ENCODE results near the gene FBXO40. TPM values are rescaled to one million over a fixed set of nuclear protein-coding genes. Genes with fewer than 3 reads are reported as not detected.
"Not testable (repeated sequence)": the region's sequence is repeated elsewhere in the genome, so short reads cannot be mapped to it uniquely, and the experiment has no call there.

The FBXO40 gene
- total and polyA plus RNA-seq, 2 donors (not counting 1 experiment from before 2014, with no cell fraction given): not detected

- Histone ChIP-seq H3K9me3 (ENCODE audit: control extremely low read depth in 1 of 3, control insufficient read depth in 2 of 3, insufficient read depth in 1 of 3, low read length in 2 of 3) (no peaks in the 10 kb centered on the region), H3K4me3 (ENCODE audit: control extremely low read depth in 1 of 5, extremely low read depth in 1 of 5, insufficient read depth in 1 of 5, low read depth in 2 of 5, low read length in 4 of 5) (no peak overlapping the region), H4K20me1 (ENCODE audit: control insufficient read depth, insufficient read depth, low read length, poor library complexity, severe bottlenecking) (no peaks in the 10 kb centered on the region), H3K36me3 (replicated peaks in 1 of 2; ENCODE audit: control extremely low read depth in 1 of 2, control insufficient read depth in 1 of 2, extremely low read depth in 1 of 2, insufficient read depth in 2 of 2, low read length in 1 of 2) (no peaks in the 10 kb centered on the region), H3K9ac (ENCODE audit: low read length) (no peak overlapping the region), H3K79me2 (ENCODE audit: control insufficient read depth, insufficient read depth, low read length) (no peaks in the 10 kb centered on the region), H3K4me1 (ENCODE audit: control insufficient read depth in 2 of 2, insufficient read depth in 2 of 2, low read length in 2 of 2) (no peaks in the 10 kb centered on the region), H3K27ac (ENCODE audit: low read length in 2 of 2) (no peak overlapping the region), H3K27me3 (replicated peaks in 1 of 4; ENCODE audit: control extremely low read depth in 1 of 4, control insufficient read depth in 3 of 4, insufficient read depth in 4 of 4, low read length in 3 of 4) (peaks cover 0 to 6% (median 4%) of the 10 kb centered on the region in 4 experiments), H3K4me2 (replicated peaks; ENCODE audit: low read depth, low read length, poor library complexity, severe bottlenecking) (no peak overlapping the region), H2AFZ (ENCODE audit: insufficient read depth, low read depth, low read length, poor library complexity, severe bottlenecking) (no peak overlapping the region)
- no CpG with 5 or more reads among the region's 2 CpGs for WGBS (ENCODE audit: insufficient coverage)
- Mint-ChIP-seq H3K27ac (no peak overlapping the region), H3K9me3 (ENCODE audit: insufficient read depth) (no peaks in the 10 kb centered on the region), H3K4me1 (no peaks in the 10 kb centered on the region), H3K27me3 (peaks cover 28% of the 10 kb centered on the region), H3K4me3 (no peak overlapping the region)
- TF ChIP-seq CTCF (IDR thresholded peaks at IDR 0.05): no peak
- TF ChIP-seq EZH2 (IDR thresholded peaks at IDR 0.05; ENCODE audit: borderline replicate concordance, insufficient read depth, low read depth, low read length, poor library complexity, severe bottlenecking): no peak
- DNase-seq (no peak), ATAC-seq (ENCODE audit: low read depth) (no peak)
- intact Hi-C loops (cut with micrococcal nuclease): no loop called here
- CTCF ChIA-PET: no interaction called here
- POLR2A ChIA-PET: no interaction called here
Measured at GRCh38 chr3:121581691-121582090, 11.5 kb upstream of the FBXO40 start.

- ChIA-PET POLR2A (no interaction called here), CTCF (no interaction called here)
- Mint-ChIP-seq H3K4me3 (no peak overlapping the region), H3K4me1 (no peaks in the 10 kb centered on the region), H3K9me3 (ENCODE audit: insufficient read depth) (no peaks in the 10 kb centered on the region), H3K27ac (no peak overlapping the region), H3K27me3 (peaks cover 31% of the 10 kb centered on the region)
- no peak overlapping the region for H3K9ac ChIP-seq (ENCODE audit: low read length)
- no peaks in the 10 kb centered on the region for H4K20me1 ChIP-seq (ENCODE audit: control insufficient read depth, insufficient read depth, low read length, poor library complexity, severe bottlenecking)
- no peak overlapping the region for H2AFZ ChIP-seq (ENCODE audit: insufficient read depth, low read depth, low read length, poor library complexity, severe bottlenecking)
- peaks cover 0 to 6% (median 4%) of the 10 kb centered on the region in 4 experiments for H3K27me3 ChIP-seq (replicated peaks in 1 of 4; ENCODE audit: control extremely low read depth in 1 of 4, control insufficient read depth in 3 of 4, insufficient read depth in 4 of 4, low read length in 3 of 4)
- TF ChIP-seq CTCF (IDR thresholded peaks at IDR 0.05) (no peak), EZH2 (IDR thresholded peaks at IDR 0.05; ENCODE audit: borderline replicate concordance, insufficient read depth, low read depth, low read length, poor library complexity, severe bottlenecking) (no peak)
- DNase-seq: no peak
- intact Hi-C loops (cut with micrococcal nuclease): no loop called here
- no CpG with 5 or more reads among the region's 1 CpG for WGBS (ENCODE audit: insufficient coverage)
- no peaks in the 10 kb centered on the region for H3K79me2 ChIP-seq (ENCODE audit: control insufficient read depth, insufficient read depth, low read length)
- H3K4me2 ChIP-seq (replicated peaks; ENCODE audit: low read depth, low read length, poor library complexity, severe bottlenecking): no peak overlapping the region
- no peak overlapping the region for H3K27ac ChIP-seq (ENCODE audit: low read length in 2 of 2)
- H3K36me3 ChIP-seq (replicated peaks in 1 of 2; ENCODE audit: control extremely low read depth in 1 of 2, control insufficient read depth in 1 of 2, extremely low read depth in 1 of 2, insufficient read depth in 2 of 2, low read length in 1 of 2): no peaks in the 10 kb centered on the region
- H3K4me3 ChIP-seq (ENCODE audit: control extremely low read depth in 1 of 5, extremely low read depth in 1 of 5, insufficient read depth in 1 of 5, low read depth in 2 of 5, low read length in 4 of 5): no peak overlapping the region
- H3K9me3 ChIP-seq (ENCODE audit: control extremely low read depth in 1 of 3, control insufficient read depth in 2 of 3, insufficient read depth in 1 of 3, low read length in 2 of 3): no peaks in the 10 kb centered on the region
- ATAC-seq (ENCODE audit: low read depth): no peak
- no peaks in the 10 kb centered on the region for H3K4me1 ChIP-seq (ENCODE audit: control insufficient read depth in 2 of 2, insufficient read depth in 2 of 2, low read length in 2 of 2)
Measured at GRCh38 chr3:121584418-121584817, 8.8 kb upstream of the FBXO40 start.

- H3K4me2 ChIP-seq (replicated peaks; ENCODE audit: low read depth, low read length, poor library complexity, severe bottlenecking); POLR2A ChIA-PET; H3K27ac ChIP-seq (ENCODE audit: low read length in 2 of 2); H3K4me1 ChIP-seq (ENCODE audit: control insufficient read depth in 2 of 2, insufficient read depth in 2 of 2, low read length in 2 of 2); H3K27me3 Mint-ChIP-seq; H3K27me3 ChIP-seq (replicated peaks in 1 of 4; ENCODE audit: control extremely low read depth in 1 of 4, control insufficient read depth in 3 of 4, insufficient read depth in 4 of 4, low read length in 3 of 4); H3K4me3 ChIP-seq (ENCODE audit: control extremely low read depth in 1 of 5, extremely low read depth in 1 of 5, insufficient read depth in 1 of 5, low read depth in 2 of 5, low read length in 4 of 5); H3K4me1 Mint-ChIP-seq; H2AFZ ChIP-seq (ENCODE audit: insufficient read depth, low read depth, low read length, poor library complexity, severe bottlenecking); H3K36me3 ChIP-seq (replicated peaks in 1 of 2; ENCODE audit: control extremely low read depth in 1 of 2, control insufficient read depth in 1 of 2, extremely low read depth in 1 of 2, insufficient read depth in 2 of 2, low read length in 1 of 2); H3K27ac Mint-ChIP-seq; H3K9ac ChIP-seq (ENCODE audit: low read length); H3K9me3 Mint-ChIP-seq (ENCODE audit: insufficient read depth); H3K79me2 ChIP-seq (ENCODE audit: control insufficient read depth, insufficient read depth, low read length); intact Hi-C loops (cut with micrococcal nuclease); ATAC-seq (ENCODE audit: low read depth); H3K4me3 Mint-ChIP-seq; H3K9me3 ChIP-seq (ENCODE audit: control extremely low read depth in 1 of 3, control insufficient read depth in 2 of 3, insufficient read depth in 1 of 3, low read length in 2 of 3); H4K20me1 ChIP-seq (ENCODE audit: control insufficient read depth, insufficient read depth, low read length, poor library complexity, severe bottlenecking); CTCF ChIA-PET; DNase-seq: not testable (repeated sequence)
- no CpG with 5 or more reads among the region's 4 CpGs for WGBS (ENCODE audit: insufficient coverage)
Measured at GRCh38 chr3:121593806-121594205, 627 bp downstream of the FBXO40 start.
